ENCODE data around the gene ARHGEF28.

ARHGEF28 gene

DNA sequence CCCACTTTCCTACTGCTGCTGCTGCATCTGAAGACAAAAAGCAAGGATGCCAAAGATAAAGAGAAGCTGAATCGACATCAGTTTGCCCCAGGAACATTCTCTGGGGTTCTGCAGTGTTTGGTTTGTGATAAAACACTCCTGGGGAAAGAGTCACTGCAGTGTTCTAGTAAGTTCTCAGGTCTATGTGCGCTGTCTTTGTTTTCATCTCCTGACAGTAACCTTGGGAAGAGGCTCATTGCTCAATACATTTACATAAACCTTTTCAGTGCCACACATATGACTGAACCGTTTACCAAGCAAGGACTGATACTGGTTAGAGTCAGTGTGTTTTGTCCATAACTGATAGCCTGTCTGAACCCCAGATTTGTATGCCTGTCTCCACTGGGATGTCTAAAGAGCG is 232.1 kb downstream of the ARHGEF28 start:
- no peak overlapping the region for H3K4me3 ChIP-seq (ENCODE audit: control insufficient read depth, low read depth, low read length)
- no peak for DNase-seq (ENCODE audit: low read depth)
- TF ChIP-seq, protein P1, sequence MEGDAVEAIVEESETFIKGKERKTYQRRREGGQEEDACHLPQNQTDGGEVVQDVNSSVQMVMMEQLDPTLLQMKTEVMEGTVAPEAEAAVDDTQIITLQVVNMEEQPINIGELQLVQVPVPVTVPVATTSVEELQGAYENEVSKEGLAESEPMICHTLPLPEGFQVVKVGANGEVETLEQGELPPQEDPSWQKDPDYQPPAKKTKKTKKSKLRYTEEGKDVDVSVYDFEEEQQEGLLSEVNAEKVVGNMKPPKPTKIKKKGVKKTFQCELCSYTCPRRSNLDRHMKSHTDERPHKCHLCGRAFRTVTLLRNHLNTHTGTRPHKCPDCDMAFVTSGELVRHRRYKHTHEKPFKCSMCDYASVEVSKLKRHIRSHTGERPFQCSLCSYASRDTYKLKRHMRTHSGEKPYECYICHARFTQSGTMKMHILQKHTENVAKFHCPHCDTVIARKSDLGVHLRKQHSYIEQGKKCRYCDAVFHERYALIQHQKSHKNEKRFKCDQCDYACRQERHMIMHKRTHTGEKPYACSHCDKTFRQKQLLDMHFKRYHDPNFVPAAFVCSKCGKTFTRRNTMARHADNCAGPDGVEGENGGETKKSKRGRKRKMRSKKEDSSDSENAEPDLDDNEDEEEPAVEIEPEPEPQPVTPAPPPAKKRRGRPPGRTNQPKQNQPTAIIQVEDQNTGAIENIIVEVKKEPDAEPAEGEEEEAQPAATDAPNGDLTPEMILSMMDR (IDR thresholded peaks at IDR 0.05; ENCODE audit: control insufficient read depth, insufficient read depth, low read depth, low read length, missing control alignments): no peak

DNA sequence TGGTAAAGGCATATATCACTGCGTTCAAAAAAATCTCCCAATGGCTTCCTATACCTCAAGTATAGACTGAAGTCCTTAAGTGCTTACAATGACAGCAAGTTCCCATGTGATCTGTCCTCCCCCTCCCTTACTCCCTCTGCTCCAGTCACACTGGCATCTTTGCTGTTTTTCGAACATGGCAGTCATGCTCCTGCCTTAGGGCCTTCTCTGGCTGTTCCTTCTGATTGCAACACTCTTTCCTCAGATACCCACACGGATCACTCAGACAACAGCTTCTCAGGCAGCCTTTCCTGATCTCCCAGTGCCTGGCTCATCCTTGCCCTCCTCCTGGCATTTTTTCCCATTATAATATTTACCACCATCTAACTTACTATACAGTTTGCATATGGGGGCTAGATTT is 232.8 kb downstream of the ARHGEF28 start:
- no peak for DNase-seq (ENCODE audit: low read depth)
- TF ChIP-seq, protein P1 (IDR thresholded peaks at IDR 0.05; ENCODE audit: control insufficient read depth, insufficient read depth, low read depth, low read length, missing control alignments): no peak
- H3K4me3 ChIP-seq (ENCODE audit: control insufficient read depth, low read depth, low read length): no peak overlapping the region

GRCh38 chr5:73859696-73860095 is 233.7 kb downstream of the ARHGEF28 start:
- TF ChIP-seq, protein P1 (IDR thresholded peaks at IDR 0.05; ENCODE audit: control insufficient read depth, insufficient read depth, low read depth, low read length, missing control alignments): no peak
- DNase-seq (ENCODE audit: low read depth): no peak
- H3K4me3 ChIP-seq (ENCODE audit: control insufficient read depth, low read depth, low read length): no peak overlapping the region

DNA sequence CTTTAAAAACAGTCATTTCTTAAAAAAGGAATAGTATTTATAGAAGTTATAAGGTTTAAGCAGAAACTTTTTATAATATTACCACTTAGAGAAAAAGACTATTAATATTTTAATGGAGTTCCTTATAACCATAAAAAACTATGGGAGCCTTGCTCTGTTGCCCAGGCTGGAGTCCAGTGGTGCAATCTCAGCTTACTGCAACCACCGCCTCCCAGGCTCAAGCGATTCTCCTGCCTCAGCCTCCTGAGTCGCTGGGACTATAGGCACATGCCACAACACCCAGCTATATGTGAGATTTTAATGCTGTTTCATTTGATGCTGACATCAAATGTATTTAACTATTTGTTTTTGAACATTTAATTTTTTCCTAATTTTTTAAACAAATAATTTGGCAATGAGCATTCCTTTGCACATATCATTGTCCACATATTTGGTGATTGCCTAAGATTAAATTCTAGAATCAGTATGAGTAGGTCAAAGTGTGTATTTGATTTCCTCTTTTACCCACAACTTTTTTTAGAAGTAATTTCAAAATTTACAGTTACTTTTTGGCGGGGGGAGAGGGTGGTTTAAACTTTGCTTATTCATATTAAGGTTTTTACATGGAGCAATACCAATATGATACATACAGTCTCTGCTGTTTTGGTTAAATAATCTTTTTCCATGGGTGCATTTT is 235.5 kb downstream of the ARHGEF28 start:
- no peak for DNase-seq (ENCODE audit: low read depth)
- no peak overlapping the region for H3K4me3 ChIP-seq (ENCODE audit: control insufficient read depth, low read depth, low read length)
- TF ChIP-seq, protein P1 (IDR thresholded peaks at IDR 0.05; ENCODE audit: control insufficient read depth, insufficient read depth, low read depth, low read length, missing control alignments): no peak

GRCh38 chr5:73862796-73863195 is 236.8 kb downstream of the ARHGEF28 start:
- TF ChIP-seq, protein P1 (IDR thresholded peaks at IDR 0.05; ENCODE audit: control insufficient read depth, insufficient read depth, low read depth, low read length, missing control alignments): no peak
- H3K4me3 ChIP-seq (ENCODE audit: control insufficient read depth, low read depth, low read length): no peak overlapping the region
- DNase-seq (ENCODE audit: low read depth): no peak

GRCh38 chr5:73863876-73864275 is 237.9 kb downstream of the ARHGEF28 start:
- no peak for DNase-seq (ENCODE audit: low read depth)
- TF ChIP-seq, protein P1 (IDR thresholded peaks at IDR 0.05; ENCODE audit: control insufficient read depth, insufficient read depth, low read depth, low read length, missing control alignments): no peak

More at GRCh38 chr5:73863876-73864275, 237.9 kb downstream of the ARHGEF28 start:
- H3K4me3 ChIP-seq (ENCODE audit: control insufficient read depth, low read depth, low read length): no peak overlapping the region
